A673 (cell line): ENCODE results near the gene MKS1.

Experiments used
- CTCF ChIP-seq: fragments of 300-800, 200-600 bp; sonication (generic); conservative IDR thresholded peaks from 2 replicates; pipeline ENCODE4 v1.5.1; 2017; ENCODE audit warnings: low read depth, mild to moderate bottlenecking, antibody characterized with exemption, low read length, moderate library complexity, mixed read lengths
- EZH2 ChIP-seq: fragments of 200-600 bp; sonication (generic); IDR thresholded peaks from 2 replicates; pipeline ENCODE4 v1.6.1; 2017; ENCODE audit warnings: borderline replicate concordance, low read depth, mild to moderate bottlenecking, mixed read lengths, antibody characterized with exemption, low read length; ENCODE audit not compliant: poor library complexity, severe bottlenecking

- TF ChIP-seq CTCF (no peak), EZH2 (no peak)
These were observed 33.1 kb upstream of the MKS1 start for GRCh38 chr17:58252141-58252540.
